Ishikawa (cell line): ENCODE results near the gene RAB10.

Experiments
- CREB1 ChIP-seq: IDR thresholded peaks from 2 replicates; pipeline ENCODE4 v1.6.1; 2012; ENCODE audit warnings: low read depth
- EP300 ChIP-seq: IDR thresholded peaks from 2 replicates; pipeline ENCODE4 v1.6.1; 2012; ENCODE audit warnings: borderline replicate concordance
- FOXM1 ChIP-seq: IDR thresholded peaks from 2 replicates; pipeline ENCODE4 v1.6.1; 2012; ENCODE audit warnings: low read depth, borderline replicate concordance
- NFIC ChIP-seq: IDR thresholded peaks from 2 replicates; pipeline ENCODE4 v1.6.1; 2012
- REST ChIP-seq: IDR thresholded peaks from 2 replicates; pipeline ENCODE4 v1.6.1; 2012; ENCODE audit warnings: low read depth, mild to moderate bottlenecking
- TCF12 ChIP-seq: IDR thresholded peaks from 2 replicates; pipeline ENCODE4 v1.6.1; 2012; ENCODE audit warnings: low read depth
- TEAD4 ChIP-seq: IDR thresholded peaks from 2 replicates; pipeline ENCODE4 v1.6.1; 2012
- YY1 ChIP-seq: IDR thresholded peaks from 2 replicates; pipeline ENCODE4 v1.6.1; 2012; ENCODE audit warnings: low read depth
- ZBTB7A ChIP-seq: IDR thresholded peaks from 2 replicates; pipeline ENCODE4 v1.6.1; 2012; ENCODE audit warnings: low read depth

Gene RAB10

GRCh38 chr2:26185954-26186770, 152.3 kb downstream of the RAB10 start:
- no peak for TF ChIP-seq CREB1
- TF ChIP-seq YY1 = no peak
- no peak for TF ChIP-seq FOXM1
- TF ChIP-seq ZBTB7A = no peak
- no peak for TF ChIP-seq EP300
- TF ChIP-seq NFIC = no peak
- no peak for TF ChIP-seq TCF12
- no peak for TF ChIP-seq TEAD4
- TF ChIP-seq REST = no peak
